ENCODE measurements around the gene DLGAP4. TPM values are rescaled to one million over a fixed set of nuclear protein-coding genes. Genes with fewer than 3 reads are reported as not detected.

The DLGAP4 gene
- total RNA-seq, 5 donors from 2014 or later (not counting 1 experiment from before 2014, with no cell fraction given), result 36.4 to 54.4 (median 43.9) TPM

DNA sequence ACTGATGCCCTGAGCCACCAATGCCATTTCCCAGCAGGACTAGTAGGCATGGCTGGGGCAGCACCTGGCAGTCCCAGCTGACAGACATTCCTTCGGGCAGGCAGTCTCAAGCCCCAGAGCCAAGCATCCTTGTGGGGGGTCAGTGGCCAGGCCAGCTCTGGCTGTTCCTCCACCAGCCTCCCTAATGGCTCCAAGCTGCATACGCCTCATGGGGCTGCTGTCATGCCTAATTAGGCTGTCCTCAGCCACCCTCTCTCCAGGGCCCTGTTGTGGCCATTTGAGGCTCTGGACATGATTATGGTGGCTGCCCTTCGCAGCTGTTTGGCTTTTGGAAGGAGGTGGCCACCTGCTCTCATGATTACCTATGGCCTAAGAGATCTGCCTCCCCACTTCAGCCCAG lies 79.4 kb downstream of the DLGAP4 start:
- Histone ChIP-seq H3K27me3 (replicated peaks in 1 of 2; ENCODE audit: control insufficient read depth in 2 of 2, extremely low read depth in 1 of 2, insufficient read depth in 2 of 2, low read length in 1 of 2) (peaks cover 0 to 26% of the 10 kb centered on the region in 2 experiments), H3K27ac (ENCODE audit: low read length) (no peak overlapping the region), H3K4me1 (ENCODE audit: control insufficient read depth in 1 of 2, extremely low read depth in 1 of 2, insufficient read depth in 2 of 2, low read length in 2 of 2) (no peaks in the 10 kb centered on the region), H3K36me3 (ENCODE audit: control insufficient read depth in 2 of 2, extremely low read depth in 1 of 2, insufficient read depth in 1 of 2, low read length in 1 of 2) (no peaks in the 10 kb centered on the region), H3K9me3 (no peaks in the 10 kb centered on the region), H3K4me3 (ENCODE audit: control insufficient read depth in 1 of 2, extremely low read depth in 1 of 2, low read length in 1 of 2) (no peak overlapping the region)
- Mint-ChIP-seq H3K27me3 (peaks cover 15 to 23% of the 10 kb centered on the region in 2 donors), H3K27ac (no peak overlapping the region), H3K9me3 (no peaks in the 10 kb centered on the region), H3K36me3 (no peaks in the 10 kb centered on the region), H3K4me1 (no peaks in the 10 kb centered on the region), H3K4me3 (no peak overlapping the region)
- DNase-seq, result no peak
- ATAC-seq (replicated peaks in 1 of 4), result no peak
- POLR2A ChIA-PET, result no interaction called here
- CTCF ChIA-PET, result no interaction called here
- WGBS (ENCODE audit: insufficient coverage), result 60% methylated on average over 2 of the region's 3 CpGs

DNA sequence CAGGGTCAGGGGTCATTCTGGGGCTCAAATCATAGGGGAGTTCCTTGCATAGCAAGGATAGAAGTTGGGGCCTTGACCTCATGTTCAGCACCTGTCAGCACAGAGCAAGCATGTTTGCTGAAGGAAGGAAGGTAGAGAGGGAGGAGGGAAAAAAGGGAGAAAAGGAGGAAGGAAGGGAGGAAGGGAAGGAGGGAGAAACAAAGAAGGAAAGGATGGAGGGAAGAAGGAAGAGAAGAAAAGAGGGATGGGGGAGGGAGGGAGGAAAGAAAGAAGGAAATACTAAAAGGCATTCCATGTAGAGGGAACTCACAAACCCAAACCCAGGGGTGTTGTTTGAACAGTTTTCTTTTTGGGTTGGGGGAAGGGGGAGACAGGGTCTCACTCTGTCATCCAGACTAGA lies 80.1 kb downstream of the DLGAP4 start:
- no peak overlapping the region for H3K4me3 ChIP-seq (ENCODE audit: control insufficient read depth in 1 of 2, extremely low read depth in 1 of 2, low read length in 1 of 2)
- H3K36me3 Mint-ChIP-seq, result no peaks in the 10 kb centered on the region
- POLR2A ChIA-PET, result no interaction called here
- no peaks in the 10 kb centered on the region for H3K4me1 Mint-ChIP-seq
- H3K27me3 ChIP-seq (replicated peaks in 1 of 2; ENCODE audit: control insufficient read depth in 2 of 2, extremely low read depth in 1 of 2, insufficient read depth in 2 of 2, low read length in 1 of 2), result peaks cover 0 to 33% of the 10 kb centered on the region in 2 experiments
- DNase-seq, result no peak
- H3K27ac Mint-ChIP-seq, result no peak overlapping the region
- peaks cover 15 to 24% of the 10 kb centered on the region in 2 donors for H3K27me3 Mint-ChIP-seq
- H3K4me3 Mint-ChIP-seq, result no peak overlapping the region
- H3K4me1 ChIP-seq (ENCODE audit: control insufficient read depth in 1 of 2, extremely low read depth in 1 of 2, insufficient read depth in 2 of 2, low read length in 2 of 2), result no peaks in the 10 kb centered on the region
- H3K36me3 ChIP-seq (ENCODE audit: control insufficient read depth in 2 of 2, extremely low read depth in 1 of 2, insufficient read depth in 1 of 2, low read length in 1 of 2), result no peaks in the 10 kb centered on the region
- H3K27ac ChIP-seq (ENCODE audit: low read length), result no peak overlapping the region
- H3K9me3 ChIP-seq, result no peaks in the 10 kb centered on the region
- CTCF ChIA-PET, result no interaction called here
- no peak for ATAC-seq (replicated peaks in 1 of 4)
- no peaks in the 10 kb centered on the region for H3K9me3 Mint-ChIP-seq

DNA sequence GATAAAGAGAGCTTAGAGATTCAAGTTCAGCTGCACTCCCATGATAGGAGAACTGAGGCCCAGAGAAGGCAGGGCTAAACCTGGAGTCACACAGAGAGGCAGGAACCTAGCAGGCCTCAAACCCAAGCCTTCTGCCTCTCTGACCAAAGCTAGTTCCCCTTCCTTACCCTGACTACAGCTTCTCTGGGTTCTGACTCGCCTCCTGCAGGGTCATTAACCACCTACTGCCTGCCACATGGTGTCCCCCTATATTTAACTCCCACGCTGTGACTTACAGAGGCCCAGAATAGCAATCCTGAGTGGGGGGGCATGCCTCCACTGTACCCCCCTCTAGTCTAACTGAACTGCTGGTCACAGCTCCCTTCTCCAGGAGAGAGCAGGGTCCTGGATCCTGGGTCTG lies 84.1 kb downstream of the DLGAP4 start:
- Histone ChIP-seq H3K27ac (ENCODE audit: low read length) (no peak overlapping the region), H3K9me3 (no peaks in the 10 kb centered on the region), H3K36me3 (ENCODE audit: control insufficient read depth in 2 of 2, extremely low read depth in 1 of 2, insufficient read depth in 1 of 2, low read length in 1 of 2) (no peaks in the 10 kb centered on the region), H3K4me3 (ENCODE audit: control insufficient read depth in 1 of 2, extremely low read depth in 1 of 2, low read length in 1 of 2) (no peak overlapping the region), H3K4me1 (ENCODE audit: control insufficient read depth in 1 of 2, extremely low read depth in 1 of 2, insufficient read depth in 2 of 2, low read length in 2 of 2) (no peaks in the 10 kb centered on the region), H3K27me3 (replicated peaks in 1 of 2; ENCODE audit: control insufficient read depth in 2 of 2, extremely low read depth in 1 of 2, insufficient read depth in 2 of 2, low read length in 1 of 2) (peaks cover 0 to 44% of the 10 kb centered on the region in 2 experiments)
- no peak overlapping the region for H3K27ac Mint-ChIP-seq
- POLR2A ChIA-PET, result no interaction called here
- peaks cover 10 to 17% of the 10 kb centered on the region in 2 donors for H3K27me3 Mint-ChIP-seq
- DNase-seq (no peak), ATAC-seq (replicated peaks in 1 of 4) (no peak)
- H3K9me3 Mint-ChIP-seq, result no peaks in the 10 kb centered on the region
- H3K4me1 Mint-ChIP-seq, result no peaks in the 10 kb centered on the region
- 0% methylated on average over 1 of the region's 2 CpGs for WGBS (ENCODE audit: insufficient coverage)
- H3K36me3 Mint-ChIP-seq, result no peaks in the 10 kb centered on the region
- CTCF ChIA-PET, result no interaction called here
- no peak overlapping the region for H3K4me3 Mint-ChIP-seq

DNA sequence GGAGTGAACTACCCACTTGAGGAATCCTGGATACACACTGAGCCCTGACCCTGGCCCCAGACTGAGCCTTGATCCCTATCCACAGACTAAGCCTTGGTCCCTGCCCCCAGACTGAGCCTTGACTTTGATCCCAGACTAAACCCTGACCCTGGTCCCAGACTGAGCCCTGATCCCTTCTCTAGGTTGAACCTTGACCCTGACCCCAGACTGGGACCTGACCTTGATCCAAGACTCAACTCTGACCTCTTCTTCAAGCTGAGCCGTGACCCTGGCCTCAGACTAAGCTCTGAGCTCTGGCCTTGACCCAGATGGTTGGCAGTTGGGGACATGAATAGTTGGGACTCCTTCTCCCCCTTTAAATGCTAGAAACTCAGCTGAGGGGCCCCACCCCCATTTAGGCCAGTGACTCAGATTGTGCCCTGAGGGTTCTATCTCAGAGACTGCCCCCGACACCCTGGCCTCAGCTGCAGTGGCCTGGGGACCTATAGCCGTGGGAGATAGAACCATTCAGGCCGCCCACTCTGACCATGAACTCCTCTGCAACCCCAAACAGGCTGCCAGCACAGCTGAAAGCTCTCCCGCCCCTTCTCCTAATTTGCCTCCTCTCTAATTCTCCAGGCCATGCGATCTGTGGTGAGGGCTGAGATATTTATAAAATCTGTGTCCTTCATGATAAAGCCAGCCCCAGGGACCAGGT lies 84.7 kb downstream of the DLGAP4 start:
- CTCF ChIA-PET, result no interaction called here
- no peak overlapping the region for H3K4me3 ChIP-seq (ENCODE audit: control insufficient read depth in 1 of 2, extremely low read depth in 1 of 2, low read length in 1 of 2)
- H3K27ac ChIP-seq (ENCODE audit: low read length), result no peak overlapping the region
- no peaks in the 10 kb centered on the region for H3K36me3 Mint-ChIP-seq
- peaks cover 0 to 39% of the 10 kb centered on the region in 2 experiments for H3K27me3 ChIP-seq (replicated peaks in 1 of 2; ENCODE audit: control insufficient read depth in 2 of 2, extremely low read depth in 1 of 2, insufficient read depth in 2 of 2, low read length in 1 of 2)
- no peaks in the 10 kb centered on the region for H3K9me3 Mint-ChIP-seq
- ATAC-seq (replicated peaks in 1 of 4) (no peak), DNase-seq (no peak)
- no peak overlapping the region for H3K27ac Mint-ChIP-seq
- H3K36me3 ChIP-seq (ENCODE audit: control insufficient read depth in 2 of 2, extremely low read depth in 1 of 2, insufficient read depth in 1 of 2, low read length in 1 of 2), result no peaks in the 10 kb centered on the region
- H3K4me1 ChIP-seq (ENCODE audit: control insufficient read depth in 1 of 2, extremely low read depth in 1 of 2, insufficient read depth in 2 of 2, low read length in 2 of 2), result no peaks in the 10 kb centered on the region
- H3K9me3 ChIP-seq, result no peaks in the 10 kb centered on the region
- H3K4me1 Mint-ChIP-seq, result no peaks in the 10 kb centered on the region
- 40% methylated on average over 2 of the region's 6 CpGs for WGBS (ENCODE audit: insufficient coverage)
- H3K4me3 Mint-ChIP-seq, result no peak overlapping the region
- POLR2A ChIA-PET, result no interaction called here
- H3K27me3 Mint-ChIP-seq, result peaks cover 9 to 15% of the 10 kb centered on the region in 2 donors

DNA sequence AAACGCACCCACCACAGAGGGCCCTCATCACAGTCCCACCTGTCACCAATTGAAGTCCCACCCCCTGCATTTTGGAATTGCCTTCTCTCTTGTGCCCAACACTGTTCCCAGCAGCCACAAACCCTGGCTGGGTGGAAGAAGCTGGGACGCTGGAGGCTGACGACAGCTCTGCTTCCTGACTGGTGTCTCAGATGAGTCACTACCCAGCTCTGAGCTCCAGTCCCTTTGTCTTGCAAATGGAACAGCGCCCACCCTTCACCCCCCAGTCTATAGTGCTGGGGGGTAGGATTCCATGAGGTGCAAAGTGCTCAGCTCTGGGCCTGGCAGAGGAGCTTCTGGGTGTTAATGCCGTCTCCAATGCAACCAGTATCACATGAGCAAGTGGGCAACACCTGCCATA lies 85.3 kb downstream of the DLGAP4 start:
- DNase-seq (no peak), ATAC-seq (replicated peaks in 1 of 4) (no peak)
- H3K9me3 ChIP-seq, result no peaks in the 10 kb centered on the region
- H3K36me3 ChIP-seq (ENCODE audit: control insufficient read depth in 2 of 2, extremely low read depth in 1 of 2, insufficient read depth in 1 of 2, low read length in 1 of 2), result no peaks in the 10 kb centered on the region
- Mint-ChIP-seq H3K4me1 (no peaks in the 10 kb centered on the region), H3K9me3 (no peaks in the 10 kb centered on the region), H3K36me3 (no peaks in the 10 kb centered on the region), H3K27me3 (peaks cover 4 to 13% of the 10 kb centered on the region in 2 donors), H3K27ac (no peak overlapping the region), H3K4me3 (no peak overlapping the region)
- no peak overlapping the region for H3K27ac ChIP-seq (ENCODE audit: low read length)
- ChIA-PET POLR2A (no interaction called here), CTCF (no interaction called here)
- peaks cover 0 to 39% of the 10 kb centered on the region in 2 experiments for H3K27me3 ChIP-seq (replicated peaks in 1 of 2; ENCODE audit: control insufficient read depth in 2 of 2, extremely low read depth in 1 of 2, insufficient read depth in 2 of 2, low read length in 1 of 2)
- WGBS (ENCODE audit: insufficient coverage), result 53% methylated on average over 4 of the region's 5 CpGs
- no peak overlapping the region for H3K4me3 ChIP-seq (ENCODE audit: control insufficient read depth in 1 of 2, extremely low read depth in 1 of 2, low read length in 1 of 2)
- no peaks in the 10 kb centered on the region for H3K4me1 ChIP-seq (ENCODE audit: control insufficient read depth in 1 of 2, extremely low read depth in 1 of 2, insufficient read depth in 2 of 2, low read length in 2 of 2)

DNA sequence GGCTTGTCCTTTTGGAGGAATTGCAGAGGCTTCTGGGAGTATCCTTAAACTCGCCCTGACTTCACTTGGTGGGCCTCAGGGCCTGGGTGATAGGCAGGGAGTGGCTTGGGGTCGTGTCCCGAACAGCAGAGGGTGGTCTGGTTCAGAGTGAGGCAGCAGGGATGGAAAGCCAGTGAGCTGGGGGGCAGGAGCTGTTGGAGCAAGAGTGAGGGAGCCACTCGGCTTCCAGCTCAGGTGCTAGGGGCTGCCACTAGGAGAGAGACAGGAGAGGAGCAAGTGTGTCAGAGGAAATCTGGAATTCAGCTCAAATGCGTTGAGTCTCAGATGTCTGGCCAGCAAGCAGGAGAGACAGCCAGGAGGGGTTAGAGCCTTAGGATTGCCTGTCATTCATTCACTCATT lies 85.8 kb downstream of the DLGAP4 start:
- Mint-ChIP-seq H3K36me3 (no peaks in the 10 kb centered on the region), H3K4me1 (no peaks in the 10 kb centered on the region), H3K27me3 (peaks cover 4 to 13% of the 10 kb centered on the region in 2 donors), H3K4me3 (no peak overlapping the region), H3K9me3 (no peaks in the 10 kb centered on the region), H3K27ac (no peak overlapping the region)
- Histone ChIP-seq H3K27ac (ENCODE audit: low read length) (no peak overlapping the region), H3K4me1 (ENCODE audit: control insufficient read depth in 1 of 2, extremely low read depth in 1 of 2, insufficient read depth in 2 of 2, low read length in 2 of 2) (no peaks in the 10 kb centered on the region), H3K27me3 (replicated peaks in 1 of 2; ENCODE audit: control insufficient read depth in 2 of 2, extremely low read depth in 1 of 2, insufficient read depth in 2 of 2, low read length in 1 of 2) (peaks cover 0 to 39% of the 10 kb centered on the region in 2 experiments), H3K36me3 (ENCODE audit: control insufficient read depth in 2 of 2, extremely low read depth in 1 of 2, insufficient read depth in 1 of 2, low read length in 1 of 2) (no peaks in the 10 kb centered on the region), H3K9me3 (no peaks in the 10 kb centered on the region), H3K4me3 (ENCODE audit: control insufficient read depth in 1 of 2, extremely low read depth in 1 of 2, low read length in 1 of 2) (no peak overlapping the region)
- DNase-seq (no peak), ATAC-seq (replicated peaks in 1 of 4) (no peak)
- WGBS (ENCODE audit: insufficient coverage), result 33% methylated on average over 4 of the region's 5 CpGs
- ChIA-PET POLR2A (no interaction called here), CTCF (no interaction called here)

- DNase-seq, result no peak
- H3K36me3 ChIP-seq (ENCODE audit: control insufficient read depth in 2 of 2, extremely low read depth in 1 of 2, insufficient read depth in 1 of 2, low read length in 1 of 2), result no peaks in the 10 kb centered on the region
- H3K27me3 ChIP-seq (replicated peaks in 1 of 2; ENCODE audit: control insufficient read depth in 2 of 2, extremely low read depth in 1 of 2, insufficient read depth in 2 of 2, low read length in 1 of 2), result peaks cover 0 to 39% of the 10 kb centered on the region in 2 experiments
- CTCF ChIA-PET, result no interaction called here
- H3K4me1 Mint-ChIP-seq, result no peaks in the 10 kb centered on the region
- H3K9me3 Mint-ChIP-seq, result no peaks in the 10 kb centered on the region
- no peaks in the 10 kb centered on the region for H3K9me3 ChIP-seq
- no peak overlapping the region for H3K4me3 Mint-ChIP-seq
- no peak overlapping the region for H3K27ac Mint-ChIP-seq
- ATAC-seq (replicated peaks in 1 of 4), result no peak
- H3K27ac ChIP-seq (ENCODE audit: low read length), result no peak overlapping the region
- H3K4me3 ChIP-seq (ENCODE audit: control insufficient read depth in 1 of 2, extremely low read depth in 1 of 2, low read length in 1 of 2), result no peak overlapping the region
- H3K36me3 Mint-ChIP-seq, result no peaks in the 10 kb centered on the region
- WGBS (ENCODE audit: insufficient coverage), result 62% methylated on average over 2 of the region's 3 CpGs
- H3K4me1 ChIP-seq (ENCODE audit: control insufficient read depth in 1 of 2, extremely low read depth in 1 of 2, insufficient read depth in 2 of 2, low read length in 2 of 2), result no peaks in the 10 kb centered on the region
- POLR2A ChIA-PET, result no interaction called here
- H3K27me3 Mint-ChIP-seq, result peaks cover 5 to 14% of the 10 kb centered on the region in 2 donors
Observed at GRCh38 chr20:36392989-36393388, 86.8 kb downstream of the DLGAP4 start.
